ENCODE results near the gene PI4KB. TPM values are rescaled to one million over a fixed set of nuclear protein-coding genes. Genes with fewer than 3 reads are reported as not detected.

Gene PI4KB
- total RNA-seq, 1 donor from 2014 or later = 55.1 TPM

GRCh38 chr1:151251656-151252470 lies 75.4 kb downstream of the PI4KB start:
- Mint-ChIP-seq H3K27me3 (no peaks in the 10 kb centered on the region), H3K9me3 (ENCODE audit: low read depth) (no peaks in the 10 kb centered on the region), H3K27ac (peak overlapping the region; percentile 49), H3K4me3 (ENCODE audit: low read depth) (no peak overlapping the region), H3K4me1 (ENCODE audit: low read depth) (peaks cover 13% of the 10 kb centered on the region), H3K36me3 (ENCODE audit: insufficient read depth) (peaks cover 15% of the 10 kb centered on the region)
- TF ChIP-seq CTCF (IDR thresholded peaks at IDR 0.05; ENCODE audit: unreplicated experiment) = peak; percentile 89
- no peak for DNase-seq (ENCODE audit: low spot score, unreplicated experiment)

GRCh38 chr1:151246786-151247185 lies 80.4 kb downstream of the PI4KB start:
- no peaks in the 10 kb centered on the region for H3K27me3 Mint-ChIP-seq
- no peaks in the 10 kb centered on the region for H3K9me3 Mint-ChIP-seq (ENCODE audit: low read depth)
- H3K36me3 Mint-ChIP-seq (ENCODE audit: insufficient read depth) = peaks cover 42% of the 10 kb centered on the region
- no peak for TF ChIP-seq CTCF (IDR thresholded peaks at IDR 0.05; ENCODE audit: unreplicated experiment)
- DNase-seq (ENCODE audit: low spot score, unreplicated experiment) = no peak
- H3K27ac Mint-ChIP-seq = no peak overlapping the region
- H3K4me3 Mint-ChIP-seq (ENCODE audit: low read depth) = no peak overlapping the region
- peaks cover 4% of the 10 kb centered on the region for H3K4me1 Mint-ChIP-seq (ENCODE audit: low read depth)

- Mint-ChIP-seq H3K9me3 (ENCODE audit: low read depth) (no peaks in the 10 kb centered on the region), H3K4me3 (ENCODE audit: low read depth) (no peak overlapping the region), H3K4me1 (ENCODE audit: low read depth) (no peaks in the 10 kb centered on the region), H3K27ac (peak overlapping the region; percentile 45), H3K27me3 (no peaks in the 10 kb centered on the region), H3K36me3 (ENCODE audit: insufficient read depth) (peaks cover 42% of the 10 kb centered on the region)
- TF ChIP-seq CTCF (IDR thresholded peaks at IDR 0.05; ENCODE audit: unreplicated experiment) = no peak
- no peak for DNase-seq (ENCODE audit: low spot score, unreplicated experiment)
Measured at GRCh38 chr1:151243683-151244216, 83.5 kb downstream of the PI4KB start.

GRCh38 chr1:151242442-151242841 lies 84.8 kb downstream of the PI4KB start:
- H3K36me3 Mint-ChIP-seq (ENCODE audit: insufficient read depth) = peaks cover 41% of the 10 kb centered on the region

More at GRCh38 chr1:151242442-151242841, 84.8 kb downstream of the PI4KB start:
- no peak overlapping the region for H3K27ac Mint-ChIP-seq
- no peaks in the 10 kb centered on the region for H3K9me3 Mint-ChIP-seq (ENCODE audit: low read depth)
- H3K4me1 Mint-ChIP-seq (ENCODE audit: low read depth) = no peaks in the 10 kb centered on the region
- DNase-seq (ENCODE audit: low spot score, unreplicated experiment) = no peak
- TF ChIP-seq CTCF (IDR thresholded peaks at IDR 0.05; ENCODE audit: unreplicated experiment) = no peak
- H3K4me3 Mint-ChIP-seq (ENCODE audit: low read depth) = no peak overlapping the region
- no peaks in the 10 kb centered on the region for H3K27me3 Mint-ChIP-seq

Other genes starting within 250 kb of the PI4KB start
- gene SEMA6C, start 180.8 kb downstream of the PI4KB start, total RNA-seq = 31.5 and 34.0 TPM in 2 replicates
- not detected in 2 replicates for gene TNFAIP8L2, start 170.8 kb downstream of the PI4KB start, total RNA-seq
- 12.8 and 14.0 TPM in 2 replicates for gene LYSMD1, start 161.5 kb downstream of the PI4KB start, total RNA-seq
- 47.1 and 52.0 TPM in 2 replicates for gene SCNM1, start 161.3 kb downstream of the PI4KB start, total RNA-seq
- 1.5 and 2.0 TPM in 2 replicates for gene TMOD4, start 151.4 kb downstream of the PI4KB start, total RNA-seq
- 110 and 119 TPM in 2 replicates for gene VPS72, start 137.2 kb downstream of the PI4KB start, total RNA-seq
- 84.0 and 95.5 TPM in 2 replicates for gene PIP5K1A, start 128.9 kb downstream of the PI4KB start, total RNA-seq
- 163 and 177 TPM in 2 replicates for gene PSMD4, start 72.7 kb downstream of the PI4KB start, total RNA-seq
- gene ZNF687, start 45.1 kb downstream of the PI4KB start, total RNA-seq = 43.0 and 45.0 TPM in 2 replicates
- gene RFX5, start 19.8 kb upstream of the PI4KB start, total RNA-seq = 96.0 and 97.5 TPM in 2 replicates
- gene SELENBP1, start 45.3 kb upstream of the PI4KB start, total RNA-seq = 56.2 and 57.0 TPM in 2 replicates
- gene PSMB4, start 72.2 kb upstream of the PI4KB start, total RNA-seq = 227 and 235 TPM in 2 replicates
- 188 and 189 TPM in 2 replicates for gene POGZ, start 132.1 kb upstream of the PI4KB start, total RNA-seq
- gene CGN, start 184.0 kb upstream of the PI4KB start, total RNA-seq = 127 and 128 TPM in 2 replicates
- 12.5 and 14.4 TPM in 2 replicates for gene TUFT1, start 212.9 kb upstream of the PI4KB start, total RNA-seq

Data from progenitor cell of endocrine pancreas (in vitro differentiated cells).